Endothelial cell (in vitro differentiated cells): Measurements from ENCODE around the gene DNAH5. TPM values are rescaled to one million over a fixed set of nuclear protein-coding genes. Genes with fewer than 3 reads are reported as not detected.

Experiments used
- DNase-seq: peaks from one replicate; pipeline ENCODE4 v3.0.0; 2021; ENCODE audit warnings: low spot score
- H3K27ac Mint-ChIP-seq: one replicate; pipeline ENCODE4 v1.8.0; 2021; ENCODE audit warnings: mixed read lengths, inconsistent platforms; ENCODE audit not compliant: unreplicated experiment
- H3K27me3 Mint-ChIP-seq: one replicate; pipeline ENCODE4 v1.8.0; 2021; ENCODE audit warnings: mild to moderate bottlenecking, moderate library complexity, mixed read lengths, inconsistent platforms; ENCODE audit not compliant: unreplicated experiment
- H3K36me3 Mint-ChIP-seq: one replicate; pipeline ENCODE4 v1.8.0; 2021; ENCODE audit warnings: mild to moderate bottlenecking, low read depth, mixed read lengths, inconsistent platforms; ENCODE audit not compliant: unreplicated experiment
- H3K4me1 Mint-ChIP-seq: one replicate; pipeline ENCODE4 v1.8.0; 2021; ENCODE audit warnings: mild to moderate bottlenecking, mixed read lengths, inconsistent platforms; ENCODE audit not compliant: unreplicated experiment
- H3K4me3 Mint-ChIP-seq: one replicate; pipeline ENCODE4 v1.8.0; 2021; ENCODE audit warnings: mild to moderate bottlenecking, mixed read lengths, inconsistent platforms; ENCODE audit not compliant: unreplicated experiment
- H3K9me3 Mint-ChIP-seq: one replicate; pipeline ENCODE4 v1.8.0; 2021; ENCODE audit warnings: mixed read lengths, inconsistent platforms; ENCODE audit not compliant: unreplicated experiment
- CTCF ChIP-seq: fragments of 200-600 bp; sonication (generic); IDR thresholded peaks from one replicate; pipeline ENCODE4 v1.5.0; 2021; ENCODE audit warnings: antibody characterized with exemption; ENCODE audit not compliant: unreplicated experiment
- total RNA-seq: library from RNA; stranded (reverse); fragmentation: NEBNext Ultra II Directional; extraction: Animal tissue kit (Norgen Biotek cat#: 25700); gene quantifications from one replicate; pipeline ENCODE4 v1.2.1, GENCODE V29; 2021; ENCODE audit not compliant: unreplicated experiment

Gene DNAH5
- total RNA-seq, 1 donor from 2014 or later, result 0.80 TPM

DNA sequence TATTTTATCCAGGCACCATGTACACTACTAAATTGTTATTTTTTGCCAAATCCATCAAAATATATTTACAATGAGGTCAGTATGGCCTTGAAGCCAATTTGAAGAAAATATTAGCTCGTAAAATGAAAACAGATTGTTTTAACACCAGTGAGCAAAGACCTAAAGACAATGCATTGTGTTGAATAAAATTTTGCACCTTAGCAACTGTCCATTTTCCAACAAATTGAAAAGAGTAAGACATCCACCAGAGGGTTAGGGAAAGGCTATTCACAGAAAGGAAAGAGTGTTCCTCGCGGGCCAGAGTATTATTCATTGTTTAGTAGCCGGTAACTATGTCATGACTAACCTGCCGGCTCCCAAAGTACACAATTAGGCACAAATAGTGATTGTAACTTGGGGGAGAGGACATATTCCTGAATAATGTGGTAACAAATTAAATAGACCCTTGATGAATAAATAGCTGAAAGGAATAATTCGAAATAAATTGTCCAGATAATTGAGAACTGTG is 213.3 kb downstream of the DNAH5 start:
- no peak for TF ChIP-seq CTCF
- no peak overlapping the region for H3K27ac Mint-ChIP-seq
- no peaks in the 10 kb centered on the region for H3K36me3 Mint-ChIP-seq
- no peaks in the 10 kb centered on the region for H3K4me1 Mint-ChIP-seq
- H3K27me3 Mint-ChIP-seq, result no peaks in the 10 kb centered on the region
- no peaks in the 10 kb centered on the region for H3K9me3 Mint-ChIP-seq
- H3K4me3 Mint-ChIP-seq, result no peak overlapping the region
- DNase-seq, result no peak

DNA sequence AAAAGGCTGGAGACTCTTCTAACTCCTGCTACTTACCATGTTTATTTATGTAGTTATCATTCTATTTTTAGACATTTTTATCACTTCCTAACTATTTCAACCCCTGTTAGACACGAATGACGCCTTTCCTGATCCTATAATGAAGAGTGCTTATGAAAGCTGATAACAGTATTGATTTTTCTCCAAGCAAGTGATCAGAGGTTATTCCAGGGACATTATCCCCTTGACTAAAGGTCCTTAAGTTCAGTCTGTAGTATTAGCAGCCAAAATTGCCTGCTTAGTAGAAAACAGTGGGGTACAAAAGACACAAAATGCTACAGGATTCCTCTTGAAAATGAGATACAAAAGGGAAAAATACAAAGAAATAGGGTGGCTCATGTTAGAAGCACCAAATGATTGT is 235.6 kb downstream of the DNAH5 start:
- no peak for DNase-seq
- TF ChIP-seq CTCF, result no peak
- no peaks in the 10 kb centered on the region for H3K9me3 Mint-ChIP-seq
- H3K27me3 Mint-ChIP-seq, result peaks cover 3% of the 10 kb centered on the region
- H3K4me3 Mint-ChIP-seq, result no peak overlapping the region
- no peaks in the 10 kb centered on the region for H3K36me3 Mint-ChIP-seq
- H3K4me1 Mint-ChIP-seq, result no peaks in the 10 kb centered on the region
- H3K27ac Mint-ChIP-seq, result no peak overlapping the region

DNA sequence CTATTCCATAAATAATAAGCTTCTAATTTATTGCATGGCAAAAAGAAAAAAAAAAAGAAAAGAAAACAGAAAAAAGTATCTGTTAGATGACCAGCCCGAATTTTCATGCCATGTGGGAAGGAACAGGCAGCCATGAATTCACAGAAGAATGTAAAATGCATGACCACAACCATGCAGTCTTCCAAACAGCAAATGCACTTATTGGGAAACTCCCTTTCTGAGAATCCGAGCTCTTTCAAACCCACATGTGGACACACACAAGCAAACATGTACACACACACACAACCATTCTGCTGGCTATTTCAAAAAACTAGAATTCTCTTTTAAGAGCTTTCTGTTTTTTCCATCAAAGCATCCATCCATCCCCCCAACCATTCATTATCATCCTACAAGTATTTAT is 236.1 kb downstream of the DNAH5 start:
- no peak for TF ChIP-seq CTCF
- H3K4me3 Mint-ChIP-seq, result no peak overlapping the region
- H3K9me3 Mint-ChIP-seq, result no peaks in the 10 kb centered on the region
- H3K27me3 Mint-ChIP-seq, result peaks cover 3% of the 10 kb centered on the region
- no peaks in the 10 kb centered on the region for H3K4me1 Mint-ChIP-seq
- H3K27ac Mint-ChIP-seq, result no peak overlapping the region
- no peak for DNase-seq
- H3K36me3 Mint-ChIP-seq, result no peaks in the 10 kb centered on the region

- Mint-ChIP-seq H3K27me3 (peaks cover 3% of the 10 kb centered on the region), H3K4me1 (no peaks in the 10 kb centered on the region), H3K36me3 (no peaks in the 10 kb centered on the region), H3K27ac (no peak overlapping the region), H3K4me3 (no peak overlapping the region), H3K9me3 (no peaks in the 10 kb centered on the region)
- no peak for DNase-seq
- no peak for TF ChIP-seq CTCF
These were observed 240.1 kb downstream of the DNAH5 start for GRCh38 chr5:13704396-13704795.

DNA sequence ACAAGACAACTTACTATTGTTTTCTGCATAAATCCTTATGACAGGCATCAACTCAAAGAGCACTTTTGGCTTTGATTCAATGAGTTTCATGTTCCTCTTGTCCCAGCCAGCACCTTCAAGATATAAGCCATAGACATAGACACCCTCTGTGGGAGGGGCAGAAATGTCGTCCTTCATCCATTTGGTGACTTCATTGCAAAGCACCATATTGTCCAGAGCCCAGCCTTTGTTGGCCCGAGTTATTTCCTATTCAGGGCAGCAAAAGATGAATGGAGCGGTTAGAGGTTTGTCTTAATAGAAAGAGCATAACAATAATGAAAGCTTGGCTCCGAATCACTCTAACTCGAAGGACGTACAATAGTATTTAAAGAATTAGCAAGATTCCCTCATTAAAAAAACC is 243.9 kb downstream of the DNAH5 start:
- no peaks in the 10 kb centered on the region for H3K9me3 Mint-ChIP-seq
- TF ChIP-seq CTCF, result no peak
- H3K4me3 Mint-ChIP-seq, result no peak overlapping the region
- H3K27ac Mint-ChIP-seq, result no peak overlapping the region
- DNase-seq, result no peak
- peaks cover 3% of the 10 kb centered on the region for H3K27me3 Mint-ChIP-seq
- no peaks in the 10 kb centered on the region for H3K4me1 Mint-ChIP-seq
- no peaks in the 10 kb centered on the region for H3K36me3 Mint-ChIP-seq
